ENCODE results near the gene IFI6.

- TF ChIP-seq MAX (IDR thresholded peaks at IDR 0.05) (no peak), POLR2AphosphoS5 (IDR thresholded peaks at IDR 0.05; ENCODE audit: low read depth, low read length) (no peak), CREB1 (IDR thresholded peaks at IDR 0.05) (no peak), RNF2 (IDR thresholded peaks at IDR 0.05; ENCODE audit: borderline replicate concordance, low read depth, low read length, missing control alignments, poor library complexity, severe bottlenecking) (no peak), CTCF (IDR thresholded peaks at IDR 0.05; ENCODE audit: control extremely low read depth in 1 of 3, insufficient read depth in 1 of 3, low read depth in 1 of 3, low read length in 3 of 3) (no peak), TCF12 (IDR thresholded peaks at IDR 0.05; ENCODE audit: low read depth, low read length) (no peak), RAD21 (IDR thresholded peaks at IDR 0.05 in 1 of 2, conservative IDR thresholded peaks at IDR 0.05 in 1 of 2; ENCODE audit: low read depth in 2 of 2, low read length in 2 of 2) (no peak), GABPA (IDR thresholded peaks at IDR 0.05; ENCODE audit: borderline replicate concordance, insufficient read depth, low read length) (no peak), BRCA1 (IDR thresholded peaks at IDR 0.05; ENCODE audit: low read depth, low read length) (no peak), POLR2A (IDR thresholded peaks at IDR 0.05; ENCODE audit: control extremely low read depth in 1 of 2, low read depth in 2 of 2, low read length in 2 of 2) (no peak), EP300 (IDR thresholded peaks at IDR 0.05; ENCODE audit: borderline replicate concordance in 1 of 2, low read depth in 2 of 2, low read length in 2 of 2) (no peak), ATF2 (IDR thresholded peaks at IDR 0.05; ENCODE audit: low read length) (no peak), NRF1 (IDR thresholded peaks at IDR 0.05; ENCODE audit: low read depth, low read length) (no peak), USF2 (IDR thresholded peaks at IDR 0.05; ENCODE audit: low read length) (no peak)
Observed at GRCh38 chr1:27662261-27662660, 9.7 kb downstream of the IFI6 start.

All from H1 (cell line).